Activated CD8-positive, alpha-beta memory T cell treated with anti-CD3 and anti-CD28 coated beads, Interleukin-2, amount 10 ng/mL, durations not matched to agents 7 days and 5 days (primary cell): ENCODE measurements around the gene FOXK1. TPM values are rescaled to one million over a fixed set of nuclear protein-coding genes. Genes with fewer than 3 reads are reported as not detected.
A peak's percentile ranks its signal among the peaks of the same experiment; 100 is the strongest.

ENCODE experiments used
- ATAC-seq: fragments of 150-1000 bp; cut with Tn5 transposase; one replicate; pipeline ENCODE4 v1.10.0; 2021; ENCODE audit warnings: moderate library complexity
- CTCF ChIA-PET: fragments of 350-600 bp; sonication (Branson Sonifier 250); formaldehyde crosslinking; loops from one replicate; lab custom pipeline; 2021; ENCODE audit warnings: antibody characterized with exemption; lab: Charles Lee
- DNase-seq: peaks from one replicate; pipeline ENCODE4 v3.0.0-alpha.2; 2020
- H3K27ac Mint-ChIP-seq: one replicate; pipeline ENCODE4 v1.8.0; 2021; ENCODE audit warnings: mild to moderate bottlenecking, mixed read lengths
- H3K27me3 Mint-ChIP-seq: one replicate; pipeline ENCODE4 v1.8.0; 2021; ENCODE audit warnings: mixed read lengths
- H3K36me3 Mint-ChIP-seq: one replicate; pipeline ENCODE4 v1.8.0; 2021; ENCODE audit warnings: mild to moderate bottlenecking, mixed read lengths
- H3K4me1 Mint-ChIP-seq: one replicate; pipeline ENCODE4 v1.8.0; 2021; ENCODE audit warnings: mixed read lengths
- H3K4me3 Mint-ChIP-seq: one replicate; pipeline ENCODE4 v1.8.0; 2021; ENCODE audit warnings: mild to moderate bottlenecking, moderate library complexity, mixed read lengths
- H3K9me3 Mint-ChIP-seq: one replicate; pipeline ENCODE4 v1.8.0; 2022; ENCODE audit warnings: low read depth, mixed read lengths
- total RNA-seq, 2 experiments: library from RNA; stranded (reverse); gene quantifications; one replicate each; pipeline ENCODE4 v1.2.3, GENCODE V29; 2021

The FOXK1 gene
- total RNA-seq, 2 experiments from 2014 or later: 27.1 to 31.2 TPM

- H3K36me3 Mint-ChIP-seq: peaks cover 6% of the 10 kb centered on the region
- no peaks in the 10 kb centered on the region for H3K27me3 Mint-ChIP-seq
- ATAC-seq (no peak), DNase-seq (no peak)
- H3K9me3 Mint-ChIP-seq: no peaks in the 10 kb centered on the region
- H3K4me3 Mint-ChIP-seq: no peak overlapping the region
- CTCF ChIA-PET: no interaction called here
- no peak overlapping the region for H3K27ac Mint-ChIP-seq
- peaks cover 16% of the 10 kb centered on the region for H3K4me1 Mint-ChIP-seq
Measured at GRCh38 chr7:4711634-4712033, 29.5 kb downstream of the FOXK1 start.

- Mint-ChIP-seq H3K4me1 (peaks cover 16% of the 10 kb centered on the region), H3K4me3 (no peak overlapping the region)
- CTCF ChIA-PET: interaction anchor here (1.8 kb wide), 1 partner anchor 11 kb away, joined by 3 read pairs; no protein-coding TSS in a partner anchor
Measured at GRCh38 chr7:4712281-4713182, 30.4 kb downstream of the FOXK1 start.

GRCh38 chr7:4713183-4713784 lies 31.2 kb downstream of the FOXK1 start:
- CTCF ChIA-PET: interaction anchor here (1.8 kb wide), 1 partner anchor 11 kb away, joined by 3 read pairs; no protein-coding TSS in a partner anchor
- Mint-ChIP-seq H3K4me3 (no peak overlapping the region), H3K27ac (no peak overlapping the region), H3K4me1 (peaks cover 16% of the 10 kb centered on the region), H3K36me3 (peaks cover 6% of the 10 kb centered on the region), H3K9me3 (no peaks in the 10 kb centered on the region), H3K27me3 (no peaks in the 10 kb centered on the region)
- DNase-seq (no peak), ATAC-seq (no peak)

More at GRCh38 chr7:4712281-4713182, 30.4 kb downstream of the FOXK1 start:
- Mint-ChIP-seq H3K27ac (no peak overlapping the region), H3K9me3 (no peaks in the 10 kb centered on the region), H3K36me3 (peaks cover 6% of the 10 kb centered on the region), H3K27me3 (no peaks in the 10 kb centered on the region)
- ATAC-seq: peak; percentile 36
- no peak for DNase-seq

- peaks cover 16% of the 10 kb centered on the region for H3K4me1 Mint-ChIP-seq
- no peaks in the 10 kb centered on the region for H3K27me3 Mint-ChIP-seq
- H3K4me3 Mint-ChIP-seq: no peak overlapping the region
- H3K9me3 Mint-ChIP-seq: no peaks in the 10 kb centered on the region
- ATAC-seq (no peak), DNase-seq (no peak)
- CTCF ChIA-PET: interaction anchor here (0.7 to 1.8 kb wide), 2 partner anchors 12 to 72 kb away, joined by 3 read pairs; no protein-coding TSS in a partner anchor
- peaks cover 6% of the 10 kb centered on the region for H3K36me3 Mint-ChIP-seq
- H3K27ac Mint-ChIP-seq: no peak overlapping the region
Measured at GRCh38 chr7:4714161-4714700, 32.1 kb downstream of the FOXK1 start.

- CTCF ChIA-PET: interaction anchor here (0.7 kb wide), 1 partner anchor 73 kb away, joined by 3 read pairs; no protein-coding TSS in a partner anchor
- Mint-ChIP-seq H3K27me3 (no peaks in the 10 kb centered on the region), H3K9me3 (no peaks in the 10 kb centered on the region), H3K4me1 (peaks cover 16% of the 10 kb centered on the region), H3K36me3 (peaks cover 6% of the 10 kb centered on the region), H3K27ac (no peak overlapping the region), H3K4me3 (no peak overlapping the region)
- ATAC-seq (no peak), DNase-seq (no peak)
Measured at GRCh38 chr7:4714767-4715409, 32.8 kb downstream of the FOXK1 start.

GRCh38 chr7:4715410-4715776 lies 33.3 kb downstream of the FOXK1 start:
- CTCF ChIA-PET: no interaction called here
- Mint-ChIP-seq H3K27ac (no peak overlapping the region), H3K4me3 (no peak overlapping the region), H3K9me3 (no peaks in the 10 kb centered on the region), H3K4me1 (peaks cover 19% of the 10 kb centered on the region), H3K27me3 (no peaks in the 10 kb centered on the region), H3K36me3 (peaks cover 6% of the 10 kb centered on the region)
- no peak for ATAC-seq
- DNase-seq: no peak

- CTCF ChIA-PET: no interaction called here
- Mint-ChIP-seq H3K27me3 (no peaks in the 10 kb centered on the region), H3K27ac (no peak overlapping the region), H3K36me3 (peaks cover 3% of the 10 kb centered on the region), H3K9me3 (no peaks in the 10 kb centered on the region), H3K4me1 (peaks cover 11% of the 10 kb centered on the region), H3K4me3 (no peak overlapping the region)
- no peak for ATAC-seq
- DNase-seq: no peak
Measured at GRCh38 chr7:4716946-4717795, 35.1 kb downstream of the FOXK1 start.

- CTCF ChIA-PET: no interaction called here
- no peak for DNase-seq
- H3K27me3 Mint-ChIP-seq: no peaks in the 10 kb centered on the region
- H3K9me3 Mint-ChIP-seq: no peaks in the 10 kb centered on the region
- no peak overlapping the region for H3K4me3 Mint-ChIP-seq
- no peak overlapping the region for H3K27ac Mint-ChIP-seq
- peaks cover 2% of the 10 kb centered on the region for H3K36me3 Mint-ChIP-seq
- peaks cover 4% of the 10 kb centered on the region for H3K4me1 Mint-ChIP-seq
- ATAC-seq: no peak
Measured at GRCh38 chr7:4718075-4718474, 36.0 kb downstream of the FOXK1 start.

- H3K4me1 Mint-ChIP-seq: peaks cover 12% of the 10 kb centered on the region
- no peaks in the 10 kb centered on the region for H3K9me3 Mint-ChIP-seq
- ATAC-seq (no peak), DNase-seq (no peak)
- H3K27me3 Mint-ChIP-seq: no peaks in the 10 kb centered on the region
- CTCF ChIA-PET: no interaction called here
- H3K4me3 Mint-ChIP-seq: no peak overlapping the region
- no peaks in the 10 kb centered on the region for H3K36me3 Mint-ChIP-seq
- H3K27ac Mint-ChIP-seq: no peak overlapping the region
Measured at GRCh38 chr7:4720225-4720624, 38.1 kb downstream of the FOXK1 start.

GRCh38 chr7:4722308-4722707 lies 40.2 kb downstream of the FOXK1 start:
- no peak overlapping the region for H3K4me3 Mint-ChIP-seq
- H3K27ac Mint-ChIP-seq: no peak overlapping the region
- H3K36me3 Mint-ChIP-seq: no peaks in the 10 kb centered on the region
- H3K27me3 Mint-ChIP-seq: no peaks in the 10 kb centered on the region
- H3K4me1 Mint-ChIP-seq: peaks cover 19% of the 10 kb centered on the region
- no peaks in the 10 kb centered on the region for H3K9me3 Mint-ChIP-seq
- ATAC-seq: no peak
- no peak for DNase-seq
- CTCF ChIA-PET: no interaction called here

- H3K27ac Mint-ChIP-seq: no peak overlapping the region
- H3K4me1 Mint-ChIP-seq: peaks cover 19% of the 10 kb centered on the region
- H3K27me3 Mint-ChIP-seq: no peaks in the 10 kb centered on the region
- no peaks in the 10 kb centered on the region for H3K36me3 Mint-ChIP-seq
- DNase-seq (no peak), ATAC-seq (no peak)
- no peaks in the 10 kb centered on the region for H3K9me3 Mint-ChIP-seq
- no peak overlapping the region for H3K4me3 Mint-ChIP-seq
- CTCF ChIA-PET: interaction anchor here (2.3 kb wide), 1 partner anchor 81 kb away, joined by 8 read pairs; no protein-coding TSS in a partner anchor
Measured at GRCh38 chr7:4722960-4723630, 41.0 kb downstream of the FOXK1 start.

GRCh38 chr7:4724648-4725013 lies 42.5 kb downstream of the FOXK1 start:
- Mint-ChIP-seq H3K9me3 (no peaks in the 10 kb centered on the region), H3K4me3 (peak overlapping the region; percentile 90), H3K4me1 (peaks cover 19% of the 10 kb centered on the region), H3K36me3 (no peaks in the 10 kb centered on the region), H3K27ac (peak overlapping the region; percentile 88), H3K27me3 (no peaks in the 10 kb centered on the region)
- ATAC-seq (peak; percentile 57), DNase-seq (no peak)
- CTCF ChIA-PET: interaction anchor here (1.3 to 2.3 kb wide), 5 partner anchors 10 to 83 kb away, joined by 4 to 12 read pairs (median 4); no protein-coding TSS in a partner anchor
